GM23338 (cell line): ENCODE results near the gene CCDC80. TPM values are rescaled to one million over a fixed set of nuclear protein-coding genes. Genes with fewer than 3 reads are reported as not detected.

Experiments used
- ATAC-seq: fragments of 200-7000 bp; cut with Tn5 transposase; 3 replicates; pipeline ENCODE4 v1.9.1; 2020
- DNase-seq: peaks from one replicate; pipeline ENCODE4 v3.0.0-alpha.2; 2015; ENCODE audit warnings: low spot score
- H2AFZ ChIP-seq: fragments of 200-600 bp; sonication (generic); 2 replicates; pipeline ENCODE4 v1.8.0; 2016; ENCODE audit warnings: antibody characterized with exemption, mild to moderate bottlenecking, moderate library complexity
- H3F3A ChIP-seq: fragments of 200-600 bp; sonication (generic); replicated peaks from 2 replicates; pipeline ENCODE4 v1.8.0; 2017; ENCODE audit warnings: antibody characterized with exemption, mixed run types, low read depth
- H3K27ac ChIP-seq: fragments of 200-600 bp; sonication (generic); 2 replicates; pipeline ENCODE4 v1.6.1; 2016; ENCODE audit warnings: low read depth
- H3K27me3 ChIP-seq: fragments of 200-600 bp; sonication (generic); 2 replicates; pipeline ENCODE4 v1.8.0; 2016; ENCODE audit warnings: mild to moderate bottlenecking, mixed run types, moderate library complexity; ENCODE audit not compliant: insufficient read depth
- H3K36me3 ChIP-seq: fragments of 200-600 bp; sonication (generic); 2 replicates; pipeline ENCODE4 v1.8.0; 2016; ENCODE audit warnings: mild to moderate bottlenecking; ENCODE audit not compliant: insufficient read depth
- H3K4me1 ChIP-seq: fragments of 200-600 bp; sonication (generic); 2 replicates; pipeline ENCODE4 v1.8.0; 2016; ENCODE audit warnings: mild to moderate bottlenecking, moderate library complexity; ENCODE audit not compliant: insufficient read depth
- H3K4me2 ChIP-seq: fragments of 200-600 bp; sonication (generic); 2 replicates; pipeline ENCODE4 v1.7.1; 2017; ENCODE audit warnings: mixed run types
- H3K4me3 ChIP-seq: fragments of 200-600 bp; sonication (generic); 2 replicates; pipeline ENCODE4 v1.6.1; 2016; ENCODE audit warnings: mixed run types
- H3K79me2 ChIP-seq: fragments of 200-600 bp; sonication (generic); replicated peaks from 2 replicates; pipeline ENCODE4 v1.8.0; 2017; ENCODE audit warnings: mild to moderate bottlenecking; ENCODE audit not compliant: insufficient read depth
- H3K9me2 ChIP-seq: fragments of 200-600 bp; sonication (generic); 2 replicates; pipeline ENCODE4 v1.8.0; 2017; ENCODE audit not compliant: insufficient read depth
- H4K20me1 ChIP-seq: fragments of 200-600 bp; sonication (generic); replicated peaks from 2 replicates; pipeline ENCODE4 v1.8.0; 2017; ENCODE audit warnings: mild to moderate bottlenecking; ENCODE audit not compliant: insufficient read depth
- H3K27ac Mint-ChIP-seq: 2 replicates; pipeline ENCODE4 v1.8.0; 2020; ENCODE audit warnings: inconsistent platforms, mild to moderate bottlenecking, moderate library complexity, mixed read lengths
- H3K27me3 Mint-ChIP-seq: 3 replicates; pipeline ENCODE4 v1.8.0; 2022; ENCODE audit warnings: low read depth, mild to moderate bottlenecking, moderate library complexity, mixed read lengths, inconsistent platforms; ENCODE audit not compliant: insufficient read depth, poor library complexity
- H3K36me3 Mint-ChIP-seq: 3 replicates; pipeline ENCODE4 v1.8.0; 2021; ENCODE audit warnings: low read depth, mild to moderate bottlenecking, inconsistent platforms, moderate library complexity, mixed read lengths
- H3K4me1 Mint-ChIP-seq: 3 replicates; pipeline ENCODE4 v1.8.0; 2020; ENCODE audit warnings: mild to moderate bottlenecking, inconsistent platforms, mixed read lengths
- H3K4me3 Mint-ChIP-seq: 3 replicates; pipeline ENCODE4 v1.8.0; 2021; ENCODE audit warnings: moderate library complexity, mild to moderate bottlenecking, inconsistent platforms, mixed read lengths
- H3K9me3 Mint-ChIP-seq: 3 replicates; pipeline ENCODE4 v1.8.0; 2020; ENCODE audit warnings: moderate library complexity, mild to moderate bottlenecking, inconsistent platforms, mixed read lengths
- CREB1 ChIP-seq: fragments of 250-450 bp; sonication (Bioruptor Pico); IDR thresholded peaks from 2 replicates; pipeline ENCODE4 v1.5.0; 2020; ENCODE audit warnings: low read depth, mild to moderate bottlenecking, moderate library complexity
- POLR2AphosphoS5 ChIP-seq: IDR thresholded peaks from 2 replicates; pipeline ENCODE4 v1.6.1; 2016; ENCODE audit warnings: antibody characterized with exemption, low read depth
- long read RNA-seq: library from polyadenylated mRNA; unstranded; transcript quantifications from one replicate; pipeline ENCODE4 v2.0.0, GENCODE V29; 2020; ENCODE audit not compliant: unreplicated experiment
- polyA plus RNA-seq: library from polyadenylated mRNA; unstranded; fragments of >200 nt; fragmentation: Nextera tagmentation; extraction: Ambion mirVana; gene quantifications from 2 replicates; pipeline ENCODE4 v1.2.1, GENCODE V29; 2016
- total RNA-seq: library from RNA; depleted of rRNA; stranded (reverse); fragments of >200 nt; shearing (Covaris generic); gene quantifications from 2 replicates; pipeline ENCODE4 v1.2.3, GENCODE V29; 2014; rRNA removed
- TF ChIP-seq, protein P1 (sequence below): IDR thresholded peaks from 2 replicates; pipeline ENCODE4 v1.6.1; 2016; ENCODE audit warnings: antibody characterized with exemption
- TF ChIP-seq, protein P2 (sequence below): fragments of 250-450 bp; sonication (Bioruptor Pico); IDR thresholded peaks from 2 replicates; pipeline ENCODE4 v1.5.0; 2020; ENCODE audit warnings: mild to moderate bottlenecking, moderate library complexity

The CCDC80 gene, protein sequence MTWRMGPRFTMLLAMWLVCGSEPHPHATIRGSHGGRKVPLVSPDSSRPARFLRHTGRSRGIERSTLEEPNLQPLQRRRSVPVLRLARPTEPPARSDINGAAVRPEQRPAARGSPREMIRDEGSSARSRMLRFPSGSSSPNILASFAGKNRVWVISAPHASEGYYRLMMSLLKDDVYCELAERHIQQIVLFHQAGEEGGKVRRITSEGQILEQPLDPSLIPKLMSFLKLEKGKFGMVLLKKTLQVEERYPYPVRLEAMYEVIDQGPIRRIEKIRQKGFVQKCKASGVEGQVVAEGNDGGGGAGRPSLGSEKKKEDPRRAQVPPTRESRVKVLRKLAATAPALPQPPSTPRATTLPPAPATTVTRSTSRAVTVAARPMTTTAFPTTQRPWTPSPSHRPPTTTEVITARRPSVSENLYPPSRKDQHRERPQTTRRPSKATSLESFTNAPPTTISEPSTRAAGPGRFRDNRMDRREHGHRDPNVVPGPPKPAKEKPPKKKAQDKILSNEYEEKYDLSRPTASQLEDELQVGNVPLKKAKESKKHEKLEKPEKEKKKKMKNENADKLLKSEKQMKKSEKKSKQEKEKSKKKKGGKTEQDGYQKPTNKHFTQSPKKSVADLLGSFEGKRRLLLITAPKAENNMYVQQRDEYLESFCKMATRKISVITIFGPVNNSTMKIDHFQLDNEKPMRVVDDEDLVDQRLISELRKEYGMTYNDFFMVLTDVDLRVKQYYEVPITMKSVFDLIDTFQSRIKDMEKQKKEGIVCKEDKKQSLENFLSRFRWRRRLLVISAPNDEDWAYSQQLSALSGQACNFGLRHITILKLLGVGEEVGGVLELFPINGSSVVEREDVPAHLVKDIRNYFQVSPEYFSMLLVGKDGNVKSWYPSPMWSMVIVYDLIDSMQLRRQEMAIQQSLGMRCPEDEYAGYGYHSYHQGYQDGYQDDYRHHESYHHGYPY
- total RNA-seq (5.4 and 8.1 TPM in 2 replicates), polyA plus RNA-seq (6.0 and 6.7 TPM in 2 replicates)
- long read RNA-seq, partial matches to known transcripts, result 3 of 4 reads
- long read RNA-seq, other reads (novel, unspliced or antisense), result 1 of 4 reads

- H3K4me1 ChIP-seq, result peaks cover 36% of the 10 kb centered on the region
- DNase-seq, result peak; percentile 44
- H3K4me1 Mint-ChIP-seq, result peaks cover 2% of the 10 kb centered on the region; the same call in 2 of the 3 replicates
- no peaks in the 10 kb centered on the region for H3K27me3 ChIP-seq
- no peaks in the 10 kb centered on the region for H4K20me1 ChIP-seq
- H3K9me2 ChIP-seq, result peaks cover 4% of the 10 kb centered on the region; the same call in 1 of the 2 replicates
- no peaks in the 10 kb centered on the region for H3K27me3 Mint-ChIP-seq
- TF ChIP-seq CREB1 (CRISPR knock-in tag), result 0 out of 2 replicates have a peak, but pooled peaks have one; percentile 10
- TF ChIP-seq, protein P1, sequence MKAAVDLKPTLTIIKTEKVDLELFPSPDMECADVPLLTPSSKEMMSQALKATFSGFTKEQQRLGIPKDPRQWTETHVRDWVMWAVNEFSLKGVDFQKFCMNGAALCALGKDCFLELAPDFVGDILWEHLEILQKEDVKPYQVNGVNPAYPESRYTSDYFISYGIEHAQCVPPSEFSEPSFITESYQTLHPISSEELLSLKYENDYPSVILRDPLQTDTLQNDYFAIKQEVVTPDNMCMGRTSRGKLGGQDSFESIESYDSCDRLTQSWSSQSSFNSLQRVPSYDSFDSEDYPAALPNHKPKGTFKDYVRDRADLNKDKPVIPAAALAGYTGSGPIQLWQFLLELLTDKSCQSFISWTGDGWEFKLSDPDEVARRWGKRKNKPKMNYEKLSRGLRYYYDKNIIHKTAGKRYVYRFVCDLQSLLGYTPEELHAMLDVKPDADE, result no peak
- peak; percentile 85 for TF ChIP-seq POLR2AphosphoS5
- TF ChIP-seq, protein P2, sequence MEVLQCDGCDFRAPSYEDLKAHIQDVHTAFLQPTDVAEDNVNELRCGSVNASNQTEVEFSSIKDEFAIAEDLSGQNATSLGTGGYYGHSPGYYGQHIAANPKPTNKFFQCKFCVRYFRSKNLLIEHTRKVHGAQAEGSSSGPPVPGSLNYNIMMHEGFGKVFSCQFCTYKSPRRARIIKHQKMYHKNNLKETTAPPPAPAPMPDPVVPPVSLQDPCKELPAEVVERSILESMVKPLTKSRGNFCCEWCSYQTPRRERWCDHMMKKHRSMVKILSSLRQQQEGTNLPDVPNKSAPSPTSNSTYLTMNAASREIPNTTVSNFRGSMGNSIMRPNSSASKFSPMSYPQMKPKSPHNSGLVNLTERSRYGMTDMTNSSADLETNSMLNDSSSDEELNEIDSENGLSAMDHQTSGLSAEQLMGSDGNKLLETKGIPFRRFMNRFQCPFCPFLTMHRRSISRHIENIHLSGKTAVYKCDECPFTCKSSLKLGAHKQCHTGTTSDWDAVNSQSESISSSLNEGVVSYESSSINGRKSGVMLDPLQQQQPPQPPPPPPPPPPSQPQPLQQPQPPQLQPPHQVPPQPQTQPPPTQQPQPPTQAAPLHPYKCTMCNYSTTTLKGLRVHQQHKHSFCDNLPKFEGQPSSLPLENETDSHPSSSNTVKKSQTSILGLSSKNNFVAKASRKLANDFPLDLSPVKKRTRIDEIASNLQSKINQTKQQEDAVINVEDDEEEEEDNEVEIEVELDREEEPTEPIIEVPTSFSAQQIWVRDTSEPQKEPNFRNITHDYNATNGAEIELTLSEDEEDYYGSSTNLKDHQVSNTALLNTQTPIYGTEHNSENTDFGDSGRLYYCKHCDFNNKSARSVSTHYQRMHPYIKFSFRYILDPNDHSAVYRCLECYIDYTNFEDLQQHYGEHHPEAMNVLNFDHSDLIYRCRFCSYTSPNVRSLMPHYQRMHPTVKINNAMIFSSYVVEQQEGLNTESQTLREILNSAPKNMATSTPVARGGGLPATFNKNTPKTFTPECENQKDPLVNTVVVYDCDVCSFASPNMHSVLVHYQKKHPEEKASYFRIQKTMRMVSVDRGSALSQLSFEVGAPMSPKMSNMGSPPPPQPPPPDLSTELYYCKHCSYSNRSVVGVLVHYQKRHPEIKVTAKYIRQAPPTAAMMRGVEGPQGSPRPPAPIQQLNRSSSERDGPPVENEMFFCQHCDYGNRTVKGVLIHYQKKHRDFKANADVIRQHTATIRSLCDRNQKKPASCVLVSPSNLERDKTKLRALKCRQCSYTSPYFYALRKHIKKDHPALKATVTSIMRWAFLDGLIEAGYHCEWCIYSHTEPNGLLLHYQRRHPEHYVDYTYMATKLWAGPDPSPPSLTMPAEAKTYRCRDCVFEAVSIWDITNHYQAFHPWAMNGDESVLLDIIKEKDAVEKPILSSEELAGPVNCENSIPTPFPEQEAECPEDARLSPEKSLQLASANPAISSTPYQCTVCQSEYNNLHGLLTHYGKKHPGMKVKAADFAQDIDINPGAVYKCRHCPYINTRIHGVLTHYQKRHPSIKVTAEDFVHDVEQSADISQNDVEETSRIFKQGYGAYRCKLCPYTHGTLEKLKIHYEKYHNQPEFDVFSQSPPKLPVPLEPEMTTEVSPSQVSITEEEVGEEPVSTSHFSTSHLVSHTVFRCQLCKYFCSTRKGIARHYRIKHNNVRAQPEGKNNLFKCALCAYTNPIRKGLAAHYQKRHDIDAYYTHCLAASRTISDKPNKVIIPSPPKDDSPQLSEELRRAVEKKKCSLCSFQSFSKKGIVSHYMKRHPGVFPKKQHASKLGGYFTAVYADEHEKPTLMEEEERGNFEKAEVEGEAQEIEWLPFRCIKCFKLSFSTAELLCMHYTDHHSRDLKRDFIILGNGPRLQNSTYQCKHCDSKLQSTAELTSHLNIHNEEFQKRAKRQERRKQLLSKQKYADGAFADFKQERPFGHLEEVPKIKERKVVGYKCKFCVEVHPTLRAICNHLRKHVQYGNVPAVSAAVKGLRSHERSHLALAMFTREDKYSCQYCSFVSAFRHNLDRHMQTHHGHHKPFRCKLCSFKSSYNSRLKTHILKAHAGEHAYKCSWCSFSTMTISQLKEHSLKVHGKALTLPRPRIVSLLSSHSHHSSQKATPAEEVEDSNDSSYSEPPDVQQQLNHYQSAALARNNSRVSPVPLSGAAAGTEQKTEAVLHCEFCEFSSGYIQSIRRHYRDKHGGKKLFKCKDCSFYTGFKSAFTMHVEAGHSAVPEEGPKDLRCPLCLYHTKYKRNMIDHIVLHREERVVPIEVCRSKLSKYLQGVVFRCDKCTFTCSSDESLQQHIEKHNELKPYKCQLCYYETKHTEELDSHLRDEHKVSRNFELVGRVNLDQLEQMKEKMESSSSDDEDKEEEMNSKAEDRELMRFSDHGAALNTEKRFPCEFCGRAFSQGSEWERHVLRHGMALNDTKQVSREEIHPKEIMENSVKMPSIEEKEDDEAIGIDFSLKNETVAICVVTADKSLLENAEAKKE, result no peak
- no peak within 1 kb of the TSS for H3K4me3 Mint-ChIP-seq
- H3K27ac Mint-ChIP-seq, result no peak within 1 kb of the TSS
- ATAC-seq, result peak; percentile 47
- H3K27ac ChIP-seq, result peak within 1 kb of the TSS; percentile 35; the same call in 1 of the 2 replicates
- no peaks in the 10 kb centered on the region for H3F3A ChIP-seq
- H3K9me3 Mint-ChIP-seq, result no peaks in the 10 kb centered on the region
- H2AFZ ChIP-seq, result peak within 1 kb of the TSS; percentile 11
- H3K36me3 ChIP-seq, result no peaks in the 10 kb centered on the region
- peaks cover 5% of the 10 kb centered on the region; the same call in 1 of the 3 replicates for H3K36me3 Mint-ChIP-seq
- peak within 1 kb of the TSS; percentile 8; the same call in 1 of the 2 replicates for H3K4me2 ChIP-seq
- H3K79me2 ChIP-seq, result no peaks in the 10 kb centered on the region
- no peak within 1 kb of the TSS for H3K4me3 ChIP-seq
Observed at GRCh38 chr3:112640930-112641801, at the start of gene CCDC80. Gene CCDC80 (minus strand): TSS chr3:112641143. CDS start chr3:112639905, 1,238 bp downstream.
